Stimulated activated CD4-positive, alpha-beta T cell treated with anti-CD3 and anti-CD28 coated beads, Interleukin-1b, Interleukin-23, amount 100 ng/mL, for 48 hours (primary cell): ENCODE measurements around the gene STRIP2.
"Not testable (repeated sequence)": the region's sequence is repeated elsewhere in the genome, so short reads cannot be mapped to it uniquely, and the experiment has no call there.

Source experiments
- DNase-seq: peaks from one replicate; pipeline ENCODE4 v3.0.0-alpha.2; 2020

Gene STRIP2

DNA sequence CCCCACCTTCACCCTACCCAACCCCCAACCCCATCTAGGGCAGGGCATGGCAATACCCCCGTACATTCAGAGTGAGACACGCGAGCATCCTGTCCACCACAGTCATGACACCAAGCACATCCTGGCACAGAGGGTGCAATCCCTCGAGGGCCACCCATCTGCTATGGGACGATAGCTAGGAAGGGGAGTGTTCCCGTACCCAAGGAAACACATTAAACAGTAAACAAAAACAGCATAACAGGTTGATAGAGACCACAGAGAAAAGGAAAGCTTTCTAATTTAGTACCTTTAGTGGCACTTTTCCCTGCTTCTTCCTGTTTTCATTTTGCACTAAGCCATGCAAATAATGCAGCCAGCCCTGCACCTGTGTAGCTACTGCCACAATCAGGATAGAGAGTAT is 65.8 kb downstream of the STRIP2 start:
- no peak for DNase-seq

DNA sequence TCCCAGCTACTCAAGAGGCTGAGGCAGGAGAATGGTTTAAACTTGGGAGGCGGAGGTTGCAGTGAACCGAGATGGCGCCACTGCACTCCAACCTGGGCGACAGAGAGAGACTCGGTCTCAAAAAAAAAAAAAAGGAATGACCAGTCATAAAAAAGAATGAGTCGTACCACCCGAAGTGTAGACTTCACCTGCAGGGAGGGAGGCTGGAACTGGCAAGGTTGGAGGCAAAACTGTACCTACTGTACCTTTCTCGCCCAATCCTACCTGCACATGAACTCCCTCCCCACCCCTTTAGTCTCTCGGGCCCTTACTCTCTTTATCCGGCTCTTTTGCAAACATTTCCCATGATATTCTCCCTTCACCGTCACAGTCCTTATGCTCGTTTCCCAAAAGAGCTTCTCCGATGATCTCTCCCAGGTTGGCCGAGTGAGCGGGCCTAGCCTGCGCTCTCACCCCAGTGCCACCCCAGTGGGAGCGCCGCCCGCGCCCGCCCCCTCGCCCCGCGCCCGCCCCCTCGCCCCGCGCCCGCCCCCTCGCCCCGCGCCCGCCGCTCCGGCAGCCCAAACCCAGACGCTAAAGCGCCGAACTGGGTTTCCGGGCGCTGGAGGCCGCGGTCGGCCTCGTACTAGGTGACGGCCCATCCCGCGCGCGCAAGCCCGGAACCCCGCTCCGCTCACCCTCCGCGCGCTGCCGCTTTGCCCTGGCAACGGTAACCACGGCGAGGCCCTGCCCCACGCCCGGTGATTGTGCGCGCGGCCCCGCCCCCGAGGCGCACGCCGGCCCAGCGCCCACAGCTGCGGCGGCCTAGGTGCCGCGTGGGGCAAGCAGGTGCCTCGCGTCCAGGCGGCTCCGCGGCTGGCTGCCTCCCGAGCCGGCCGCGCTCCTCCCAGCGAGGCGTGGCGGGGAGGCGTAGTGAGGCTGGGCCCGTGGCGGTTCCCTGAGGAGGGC is 67.8 kb downstream of the STRIP2 start, which contains the start of gene SMKR1:
SMKR1 (plus strand) TSS at position 772 of the 948 bp plus-strand sequence. CDS start 294 bp downstream, outside the sequence.
- DNase-seq, result peak; percentile 85

DNA sequence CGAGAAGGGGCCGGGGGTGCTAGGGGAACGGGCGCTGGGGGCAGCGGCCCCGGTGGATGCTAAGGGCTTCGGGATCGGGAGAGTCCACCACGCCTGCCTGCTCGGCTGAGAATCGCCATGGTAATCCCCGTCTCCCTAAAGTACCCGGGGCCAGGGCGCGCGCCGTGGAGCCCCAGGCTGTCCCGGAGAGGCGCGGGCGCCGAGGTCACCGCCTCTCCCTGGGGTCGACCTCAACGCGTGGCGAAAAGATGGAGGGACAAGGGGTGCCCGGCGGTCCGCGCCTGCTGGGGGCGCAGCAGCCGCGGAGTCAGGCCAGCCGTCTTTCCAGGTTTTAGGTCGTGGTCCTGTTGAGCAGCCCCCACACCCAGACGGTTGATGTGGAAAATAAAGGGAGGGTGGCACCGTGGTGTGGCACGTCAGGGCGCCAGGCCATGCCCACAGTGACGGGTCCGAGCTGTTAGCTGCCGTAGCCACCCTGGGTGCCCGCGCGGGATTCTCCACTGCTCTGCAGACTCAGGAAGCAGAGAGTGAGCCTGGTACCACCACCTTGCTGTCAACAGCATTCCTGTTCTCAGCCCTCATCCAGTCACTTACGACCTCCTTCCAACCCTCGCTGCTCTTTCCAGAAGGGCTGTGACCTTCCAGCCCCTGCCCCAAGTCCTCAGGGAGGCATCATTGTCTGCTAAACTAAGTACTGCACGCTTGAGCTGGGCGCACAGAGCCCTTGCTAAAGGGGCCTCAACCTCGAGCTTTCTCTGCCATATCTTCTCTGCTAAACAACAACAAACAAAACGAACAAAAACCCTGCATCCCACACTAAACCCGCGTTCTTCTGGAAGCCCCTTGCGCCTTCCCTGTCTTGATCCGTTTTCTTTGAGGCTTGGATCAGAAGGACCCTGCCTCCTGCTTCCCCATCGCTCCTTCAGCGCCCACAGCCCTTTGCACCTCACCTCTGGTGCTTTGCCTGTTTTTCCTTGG is 68.8 kb downstream of the STRIP2 start:
- no peak for DNase-seq

DNA sequence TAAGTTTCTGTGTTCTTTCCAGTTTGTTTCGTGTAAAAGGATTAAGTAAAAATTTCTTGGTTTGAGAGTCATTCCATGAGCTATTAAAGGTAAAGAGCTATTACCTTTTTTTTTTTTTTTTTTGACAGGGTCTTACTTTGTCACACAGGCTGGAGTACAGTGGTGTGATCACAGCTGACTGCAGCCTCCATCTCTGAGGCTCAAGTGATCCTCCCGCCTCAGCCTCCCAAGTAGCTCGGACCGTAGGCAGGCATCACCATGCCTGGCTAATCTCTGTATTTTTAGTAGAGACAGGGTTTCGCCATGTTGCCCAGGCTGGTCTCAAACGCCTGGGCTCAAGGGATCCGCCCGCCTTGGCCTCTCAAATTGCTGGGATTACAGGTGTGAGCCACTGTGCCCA is 69.5 kb downstream of the STRIP2 start:
- no peak for DNase-seq

DNA sequence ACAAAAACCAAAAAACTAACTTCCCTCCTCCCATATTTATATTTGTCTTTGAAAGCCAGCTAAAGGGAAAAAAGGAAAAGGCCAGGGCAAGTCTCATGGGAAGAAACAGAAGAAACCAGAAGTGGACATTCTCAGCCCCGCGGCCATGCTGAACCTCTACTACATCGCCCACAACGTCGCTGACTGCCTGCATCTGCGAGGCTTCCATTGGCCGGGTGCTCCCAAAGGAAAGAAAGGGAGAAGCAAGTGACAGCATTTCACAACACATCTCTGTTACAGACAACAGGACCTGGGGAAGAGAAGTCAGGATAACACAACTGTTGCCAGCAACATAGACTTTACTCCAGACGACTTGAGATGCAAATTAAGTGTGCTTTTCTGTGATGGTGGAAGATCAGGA is 78.0 kb downstream of the STRIP2 start:
- no peak for DNase-seq

DNA sequence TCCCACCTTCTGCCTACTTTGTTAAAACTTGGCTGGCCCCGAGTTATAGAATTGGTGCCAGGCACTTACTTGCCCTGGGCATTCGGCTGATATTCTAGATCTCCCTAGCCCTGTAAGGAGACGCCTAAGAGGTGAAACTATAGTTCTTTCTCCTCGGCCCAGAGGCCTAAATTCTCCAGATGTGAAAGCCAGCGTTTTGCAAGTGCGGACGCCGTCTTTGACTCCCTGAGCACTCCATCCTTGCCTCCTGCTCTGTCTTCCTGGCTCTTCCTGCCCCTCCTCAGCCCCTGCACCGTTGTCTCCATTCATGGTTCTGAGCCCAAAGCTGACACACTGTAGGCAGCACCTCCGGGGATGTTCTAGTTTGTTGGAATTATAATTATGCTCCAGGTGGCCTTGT is 79.3 kb downstream of the STRIP2 start:
- DNase-seq, result no peak

DNA sequence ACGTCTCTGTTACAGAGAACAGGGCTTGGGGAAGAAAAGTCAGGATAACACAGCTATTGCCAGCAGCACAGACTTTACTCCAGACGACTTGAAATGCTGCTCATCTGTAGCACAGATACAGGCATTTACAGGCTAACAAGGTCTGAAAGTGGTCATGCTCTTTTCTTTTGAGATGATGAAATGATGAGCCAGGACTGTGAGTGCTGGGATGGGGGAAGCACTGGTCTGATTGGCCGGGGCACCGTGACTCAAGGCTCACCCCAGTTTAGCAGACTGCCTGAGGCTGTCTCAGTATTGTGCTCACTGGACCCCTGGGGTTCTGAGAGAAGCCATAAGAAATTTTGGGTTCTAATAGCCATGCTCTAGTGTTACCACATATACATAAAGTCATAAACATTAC is 80.5 kb downstream of the STRIP2 start:
- no peak for DNase-seq

DNA sequence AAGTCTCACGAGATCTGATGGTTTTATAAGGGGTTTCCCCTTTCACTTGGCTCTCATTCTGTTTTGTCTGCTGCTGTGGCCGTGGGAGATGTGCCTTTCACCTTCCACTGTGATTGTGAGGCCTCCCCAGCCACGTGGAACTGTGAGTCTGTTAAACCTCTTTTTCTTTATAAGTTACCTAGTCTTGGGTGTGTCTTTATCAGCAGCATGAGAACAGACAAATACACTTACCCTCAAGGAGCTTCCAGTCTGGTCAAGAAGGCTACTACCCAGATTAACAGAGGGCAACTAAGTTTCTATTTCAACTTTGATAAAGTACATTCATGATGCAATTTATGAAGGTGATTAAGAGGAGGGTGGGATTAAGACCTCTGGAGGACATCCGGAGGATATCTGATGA is 81.1 kb downstream of the STRIP2 start:
- no peak for DNase-seq

DNA sequence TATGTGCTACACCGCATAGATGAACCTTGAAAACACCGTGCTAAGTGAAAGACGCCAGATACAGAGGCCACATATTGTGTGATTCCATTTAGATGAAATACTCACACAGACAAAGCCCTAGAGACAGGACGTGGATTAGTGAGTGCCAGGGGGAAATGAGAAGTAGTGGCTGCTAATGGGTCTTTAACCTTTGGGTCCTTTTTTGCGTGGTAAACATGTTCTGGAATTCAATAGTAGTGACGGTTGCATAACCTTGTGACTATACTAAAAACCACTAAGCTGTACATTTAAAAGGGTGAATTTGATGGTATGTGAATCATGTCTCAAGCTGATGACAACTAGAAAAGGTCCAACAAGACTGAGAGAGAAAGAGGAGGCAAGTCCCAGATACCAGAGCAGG is 83.7 kb downstream of the STRIP2 start:
- DNase-seq, result no peak

DNA sequence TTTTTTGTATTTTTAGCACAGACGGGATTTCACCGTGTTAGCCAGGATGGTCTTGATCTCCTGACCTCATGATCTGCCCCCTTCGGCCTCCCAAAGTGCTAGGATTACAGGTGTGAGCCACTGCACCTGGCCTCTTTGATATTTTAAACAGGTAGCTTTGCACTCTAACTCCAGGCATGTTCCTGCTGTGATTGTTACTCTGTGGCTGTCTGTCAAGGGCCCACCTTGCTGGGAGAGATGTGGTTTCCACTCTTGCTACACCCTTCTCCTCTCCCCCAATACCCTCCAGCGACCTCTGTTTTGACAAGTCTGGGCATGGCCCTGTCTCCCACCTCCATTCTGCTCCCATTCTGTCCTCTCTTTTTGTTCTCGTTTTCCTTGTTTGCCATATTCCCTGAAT is 85.2 kb downstream of the STRIP2 start:
- DNase-seq, result no peak

DNA sequence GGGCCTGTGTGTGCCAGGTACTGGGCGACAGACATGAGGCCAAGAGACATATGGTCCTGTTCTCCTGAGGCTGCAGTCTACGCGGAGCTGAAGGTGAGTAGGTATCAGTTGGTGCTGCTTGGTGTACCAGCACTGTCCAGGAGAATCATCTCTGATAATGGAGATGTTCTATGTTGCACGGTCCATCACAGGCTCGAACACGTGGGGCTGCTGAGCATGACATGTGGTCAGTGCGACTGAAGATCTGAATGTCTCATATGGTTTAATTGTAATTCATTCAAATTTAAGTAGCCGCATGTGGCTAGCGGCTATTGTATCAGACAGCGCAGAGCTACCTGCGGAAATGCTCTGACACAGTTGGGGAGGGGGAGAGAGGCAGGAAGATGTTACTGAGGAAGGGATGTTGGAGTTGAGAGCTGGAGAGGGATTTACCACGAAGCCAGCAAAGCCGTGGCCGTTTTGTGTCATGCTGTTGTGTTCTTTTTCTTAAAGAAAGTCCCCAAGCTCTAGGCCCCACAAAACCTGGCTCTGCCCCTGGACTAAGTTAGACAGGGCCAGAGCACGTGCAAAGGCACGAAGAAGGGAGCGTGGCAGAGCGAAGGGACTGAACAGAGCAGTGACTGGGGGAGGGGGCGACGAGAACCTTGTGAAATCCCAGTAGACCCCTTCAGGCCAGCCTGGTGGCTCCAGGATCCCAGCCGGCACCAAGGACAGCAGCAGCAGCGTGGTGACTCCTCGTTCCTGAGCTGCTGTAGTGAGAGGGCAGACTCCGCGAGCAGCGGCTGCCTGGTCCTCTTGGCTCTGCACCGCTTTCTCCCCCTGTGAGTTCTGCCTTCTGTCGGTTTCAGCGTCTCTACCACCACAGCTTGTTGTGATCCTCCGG is 88.1 kb downstream of the STRIP2 start:
- DNase-seq, result no peak

DNA sequence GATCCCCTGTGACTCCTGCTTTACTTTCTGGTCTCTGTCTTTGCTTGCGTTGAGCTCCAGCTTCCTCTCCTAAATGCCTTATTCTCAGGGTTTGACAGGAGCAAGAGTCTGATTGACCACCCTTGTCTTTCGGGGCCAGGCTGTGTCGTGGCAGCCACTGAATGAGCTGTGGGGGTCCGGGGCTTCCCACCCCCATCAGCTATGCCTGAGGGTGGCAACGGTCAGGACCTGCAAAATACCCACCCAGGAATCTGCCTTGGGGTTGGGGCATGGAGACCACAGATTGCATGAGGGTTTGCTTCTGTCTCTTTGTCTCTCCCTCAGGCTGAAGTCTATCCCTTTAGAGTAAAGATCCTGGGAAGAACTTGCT is 88.7 kb downstream of the STRIP2 start:
- no peak for DNase-seq

DNA sequence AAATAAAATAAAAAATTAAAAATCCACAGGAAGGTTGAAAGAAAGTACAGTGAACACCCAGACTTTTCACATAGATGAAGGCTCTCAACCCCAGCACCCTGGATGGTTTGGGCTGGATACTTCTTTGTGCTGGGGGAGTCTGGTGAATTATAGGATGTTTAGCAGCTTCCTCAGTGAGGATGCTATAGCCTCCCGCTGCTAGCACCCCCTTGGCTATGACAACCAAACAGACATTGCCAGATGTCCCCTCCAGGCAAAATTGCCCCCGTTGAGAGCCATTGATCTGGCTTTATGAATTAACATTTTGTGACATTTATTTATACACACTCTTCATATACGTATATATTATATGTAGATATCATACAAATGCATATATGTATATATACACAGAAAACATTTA is 89.7 kb downstream of the STRIP2 start:
- DNase-seq, result no peak

DNA sequence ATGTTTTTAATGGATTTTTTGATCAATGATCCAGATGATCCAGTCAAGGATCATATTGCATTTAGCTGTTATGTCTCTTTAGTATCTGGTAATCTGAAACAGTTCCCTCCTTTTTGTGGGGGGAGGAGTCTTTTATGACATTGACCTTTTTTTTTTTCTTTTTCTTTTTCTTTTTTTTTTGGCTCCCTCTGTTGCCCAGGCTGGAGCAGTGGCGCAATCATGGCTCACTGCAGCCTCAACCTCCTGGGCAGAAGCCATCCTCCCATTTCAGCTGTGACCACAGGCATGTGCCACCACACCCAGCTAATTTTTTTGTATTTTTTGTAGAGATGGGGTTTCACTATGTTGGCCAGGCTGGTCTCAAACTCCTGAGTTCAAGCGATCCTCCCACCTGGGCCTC is 90.2 kb downstream of the STRIP2 start:
- DNase-seq, result not testable (repeated sequence)

DNA sequence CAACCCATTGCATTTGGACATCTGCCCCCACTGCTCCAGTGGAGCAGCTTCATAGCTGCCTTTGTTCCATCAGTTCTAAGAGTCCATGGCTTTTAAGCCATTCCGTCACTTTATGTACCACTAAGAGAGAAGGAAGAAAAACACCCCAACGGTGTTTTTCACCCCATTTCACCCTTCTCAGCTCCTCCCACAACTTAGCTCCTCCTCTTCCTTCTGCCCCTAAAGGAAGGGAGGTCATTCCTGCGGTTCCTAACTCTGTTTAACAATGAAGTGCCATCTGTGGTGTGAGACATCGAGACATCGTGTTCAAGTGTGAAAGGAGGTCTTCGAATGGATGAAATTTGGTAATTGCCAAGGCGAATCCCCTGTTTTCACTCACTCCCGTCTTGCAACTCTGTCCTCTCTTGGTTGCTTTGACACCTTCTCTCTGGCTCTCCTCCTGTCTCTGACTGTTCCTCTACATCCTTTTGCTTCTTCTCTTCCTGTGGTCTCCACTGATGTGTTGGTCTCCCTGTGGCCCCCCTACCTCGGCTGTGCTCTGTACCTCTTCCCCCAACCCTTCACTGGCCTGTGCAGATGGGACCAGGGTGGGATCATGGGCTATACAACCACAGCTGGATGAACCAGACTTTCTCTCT is 91.1 kb downstream of the STRIP2 start:
- DNase-seq, result no peak

DNA sequence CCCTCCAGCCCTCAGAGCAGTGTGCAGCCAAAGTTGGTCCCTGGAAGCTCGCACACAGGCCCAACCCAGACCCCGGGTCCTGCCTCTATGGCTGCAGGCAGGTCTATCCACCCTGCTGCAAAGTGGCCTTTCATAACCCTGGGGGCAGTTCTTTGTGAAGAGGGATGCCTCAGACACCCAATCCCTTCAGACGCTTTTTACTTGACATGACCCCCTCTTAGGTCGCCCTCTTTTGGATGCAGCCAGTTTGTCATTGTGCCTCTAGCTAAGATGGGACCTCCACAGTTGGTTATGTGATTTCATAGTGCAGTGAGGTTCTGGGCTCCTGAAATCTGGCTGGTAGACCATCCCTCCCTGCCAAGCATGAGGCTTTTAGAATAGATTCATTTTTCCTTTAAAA is 95.4 kb downstream of the STRIP2 start:
- no peak for DNase-seq

DNA sequence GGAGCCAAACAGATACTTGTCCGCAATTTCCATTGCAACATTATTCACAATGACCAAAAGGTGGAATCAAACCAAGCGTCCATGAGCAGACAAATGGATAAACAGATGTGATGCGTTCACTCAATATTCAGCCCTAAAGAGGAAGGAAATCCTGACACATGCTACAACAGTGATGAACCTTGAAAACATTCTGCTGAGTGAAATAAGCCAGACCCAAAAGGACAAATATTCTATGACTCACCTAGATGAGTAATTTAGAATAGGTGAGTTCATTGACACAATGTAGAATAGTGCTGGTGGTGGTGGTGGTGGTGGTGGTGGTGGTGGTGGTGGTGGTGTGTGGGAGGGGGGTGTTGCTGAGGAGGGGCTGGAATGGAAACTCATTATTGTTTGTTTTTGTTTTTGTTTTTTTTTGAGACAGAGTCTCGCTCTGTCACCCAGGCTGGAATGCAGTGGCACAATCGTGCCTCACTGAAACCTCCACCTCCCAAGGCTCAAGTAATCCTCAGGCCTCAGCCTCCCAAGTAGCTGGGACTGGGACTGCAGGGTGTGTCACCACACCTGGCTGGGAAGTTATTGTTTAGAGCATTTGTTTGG is 96.7 kb downstream of the STRIP2 start:
- DNase-seq, result peak; percentile 64

DNA sequence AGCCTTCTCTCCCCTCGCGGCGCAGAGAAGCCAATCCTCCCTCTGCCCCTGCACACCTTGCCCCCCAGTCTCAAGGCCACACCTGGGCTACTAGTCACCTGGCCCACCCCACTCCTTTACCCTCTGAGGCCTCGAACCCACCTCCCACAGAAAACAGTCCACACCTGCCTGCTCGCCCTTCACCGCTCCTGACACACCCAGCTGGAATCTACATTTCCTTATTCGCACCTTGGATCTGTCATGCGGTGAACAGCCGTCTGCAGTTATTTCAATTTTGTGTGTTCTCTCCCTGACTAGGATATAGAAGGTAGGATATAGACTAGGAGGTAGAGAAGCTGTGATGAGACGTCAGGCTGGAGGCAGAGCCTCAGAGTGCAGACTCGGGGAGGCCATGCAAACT is 97.5 kb downstream of the STRIP2 start:
- DNase-seq, result no peak

DNA sequence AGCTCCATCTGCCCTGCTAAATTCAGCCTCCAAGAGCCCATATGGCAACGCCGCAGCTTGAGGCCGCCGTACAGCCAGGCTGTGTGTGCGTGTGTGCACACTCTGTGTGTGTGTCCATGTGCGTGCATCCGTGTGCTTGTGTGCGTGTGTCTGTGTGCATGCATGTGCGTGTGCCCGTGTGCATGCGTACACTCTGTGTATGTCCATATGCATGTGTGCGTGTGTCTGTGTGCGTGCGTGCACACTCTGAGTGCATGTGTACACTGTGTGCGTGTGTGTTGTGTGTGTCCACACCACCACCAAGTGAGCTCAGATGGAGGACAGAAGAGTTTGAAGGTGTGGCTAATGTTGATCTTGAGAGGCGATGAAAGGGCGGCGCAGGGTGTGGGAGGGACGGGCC is 98.1 kb downstream of the STRIP2 start:
- no peak for DNase-seq

DNA sequence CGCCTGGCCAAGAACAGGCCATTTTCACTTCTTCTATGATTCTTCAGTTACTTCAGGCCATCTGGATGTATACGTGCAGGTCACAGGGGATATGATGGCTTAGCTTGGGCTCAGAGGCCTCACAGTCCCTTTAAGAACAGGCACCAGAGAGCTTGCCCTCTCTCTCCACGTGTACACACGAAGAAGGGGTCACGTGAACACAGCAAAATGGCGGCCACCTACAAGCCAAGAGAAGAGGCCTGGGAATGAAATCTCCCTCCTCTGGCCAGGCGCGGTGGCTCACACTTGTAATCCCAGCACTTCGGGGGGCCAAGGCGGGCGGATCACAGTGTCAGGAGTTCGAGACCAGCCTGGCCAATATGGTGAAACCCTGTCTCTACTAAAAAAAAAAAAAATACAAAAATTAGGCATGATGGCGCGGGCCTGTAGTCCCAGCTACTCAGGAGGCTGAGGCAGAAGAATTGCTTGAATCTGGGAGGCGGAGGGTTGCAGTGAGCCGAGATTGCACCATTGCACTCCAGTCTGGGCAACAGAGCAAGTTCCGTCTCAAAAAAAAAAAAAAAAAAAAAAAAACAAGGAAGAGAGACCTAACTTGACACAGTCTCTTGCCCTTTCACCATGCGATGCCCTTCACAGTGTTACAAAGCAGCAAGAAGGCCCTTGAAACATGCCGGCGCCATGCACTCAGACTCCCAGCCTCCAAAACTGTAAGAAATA is 100.5 kb downstream of the STRIP2 start:
- DNase-seq, result not testable (repeated sequence)

DNA sequence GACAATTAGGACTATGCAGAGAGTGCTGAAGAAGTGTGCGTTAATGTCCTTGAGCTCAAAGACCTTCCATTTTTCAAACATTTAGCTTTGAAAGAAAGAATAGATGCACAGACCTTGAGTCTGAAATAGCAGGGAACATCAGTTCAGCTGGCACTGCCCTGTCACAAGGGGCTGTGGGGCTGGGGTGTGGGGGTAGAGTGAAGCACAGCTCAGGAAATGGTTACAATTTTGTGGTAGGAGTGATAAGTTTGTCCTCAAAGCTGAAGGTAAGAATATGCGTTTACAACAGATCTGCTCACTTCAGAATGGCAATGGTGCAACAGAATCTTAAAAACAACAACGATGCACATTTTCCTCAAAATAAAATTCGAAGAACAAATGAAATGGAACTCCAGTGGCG is 101.7 kb downstream of the STRIP2 start:
- DNase-seq, result no peak
